ENCODE results near the gene SUMO4. TPM values are rescaled to one million over a fixed set of nuclear protein-coding genes. Genes with fewer than 3 reads are reported as not detected.

The SUMO4 gene
- total RNA-seq, 2 donors from 2014 or later: 0.67 to 1.3 TPM

- no peak for DNase-seq (ENCODE audit: low spot score)
- Histone ChIP-seq H3K9me3 (no peaks in the 10 kb centered on the region), H3K27me3 (no peaks in the 10 kb centered on the region), H3K36me3 (no peaks in the 10 kb centered on the region), H3K4me3 (no peak overlapping the region), H3K4me1 (peaks cover 0 to 15% of the 10 kb centered on the region in 2 donors), H3K27ac (no peak overlapping the region)
- TF ChIP-seq CTCF (IDR thresholded peaks at IDR 0.05): no peak
Observed at GRCh38 chr6:149360536-149360935, 39.5 kb upstream of the SUMO4 start.

GRCh38 chr6:149362289-149362688, 37.8 kb upstream of the SUMO4 start:
- Histone ChIP-seq H3K4me3 (no peak overlapping the region), H3K4me1 (peaks cover 0 to 25% of the 10 kb centered on the region in 2 donors), H3K36me3 (no peaks in the 10 kb centered on the region), H3K27ac (no peak overlapping the region), H3K27me3 (no peaks in the 10 kb centered on the region), H3K9me3 (no peaks in the 10 kb centered on the region)
- DNase-seq (ENCODE audit: low spot score): no peak
- TF ChIP-seq CTCF (IDR thresholded peaks at IDR 0.05): no peak

- H3K9me3 ChIP-seq: no peaks in the 10 kb centered on the region
- H3K27ac ChIP-seq: no peak overlapping the region
Observed at GRCh38 chr6:149363154-149363553, 36.9 kb upstream of the SUMO4 start.

GRCh38 chr6:149364557-149364956, 35.5 kb upstream of the SUMO4 start:
- peaks cover 0 to 25% of the 10 kb centered on the region in 2 donors for H3K4me1 ChIP-seq
- no peaks in the 10 kb centered on the region for H3K9me3 ChIP-seq
- no peak overlapping the region for H3K4me3 ChIP-seq
- H3K27ac ChIP-seq: no peak overlapping the region
- DNase-seq (ENCODE audit: low spot score): no peak
- H3K27me3 ChIP-seq: no peaks in the 10 kb centered on the region
- H3K36me3 ChIP-seq: no peaks in the 10 kb centered on the region
- TF ChIP-seq CTCF (IDR thresholded peaks at IDR 0.05): no peak

More at GRCh38 chr6:149363154-149363553, 36.9 kb upstream of the SUMO4 start:
- no peak for DNase-seq (ENCODE audit: low spot score)
- Histone ChIP-seq H3K27me3 (no peaks in the 10 kb centered on the region), H3K36me3 (no peaks in the 10 kb centered on the region), H3K4me1 (peaks cover 0 to 25% of the 10 kb centered on the region in 2 donors), H3K4me3 (no peak overlapping the region)
- TF ChIP-seq CTCF (IDR thresholded peaks at IDR 0.05): no peak

GRCh38 chr6:149365197-149365596, 34.9 kb upstream of the SUMO4 start:
- no peak overlapping the region for H3K27ac ChIP-seq
- no peaks in the 10 kb centered on the region for H3K27me3 ChIP-seq
- no peak overlapping the region for H3K4me3 ChIP-seq
- DNase-seq (ENCODE audit: low spot score): no peak
- no peaks in the 10 kb centered on the region for H3K36me3 ChIP-seq
- H3K4me1 ChIP-seq: peaks cover 0 to 25% of the 10 kb centered on the region in 2 donors
- no peak for TF ChIP-seq CTCF (IDR thresholded peaks at IDR 0.05)
- no peaks in the 10 kb centered on the region for H3K9me3 ChIP-seq

GRCh38 chr6:149366267-149366921, 33.7 kb upstream of the SUMO4 start:
- H3K27ac ChIP-seq: no peak overlapping the region
- no peaks in the 10 kb centered on the region for H3K27me3 ChIP-seq
- H3K4me1 ChIP-seq: peaks cover 0 to 25% of the 10 kb centered on the region in 2 donors
- DNase-seq (ENCODE audit: low spot score): no peak
- H3K9me3 ChIP-seq: no peaks in the 10 kb centered on the region
- H3K36me3 ChIP-seq: no peaks in the 10 kb centered on the region
- H3K4me3 ChIP-seq: no peak overlapping the region
- no peak for TF ChIP-seq CTCF (IDR thresholded peaks at IDR 0.05)

Measured in right atrium auricular region (tissue), 2 donors.